Measurements from ENCODE around the gene NEDD4L. TPM values are rescaled to one million over a fixed set of nuclear protein-coding genes. Genes with fewer than 3 reads are reported as not detected.

NEDD4L gene
- total RNA-seq, 4 donors from 2014 or later, result 22.7 to 39.9 (median 34.7) TPM

DNA sequence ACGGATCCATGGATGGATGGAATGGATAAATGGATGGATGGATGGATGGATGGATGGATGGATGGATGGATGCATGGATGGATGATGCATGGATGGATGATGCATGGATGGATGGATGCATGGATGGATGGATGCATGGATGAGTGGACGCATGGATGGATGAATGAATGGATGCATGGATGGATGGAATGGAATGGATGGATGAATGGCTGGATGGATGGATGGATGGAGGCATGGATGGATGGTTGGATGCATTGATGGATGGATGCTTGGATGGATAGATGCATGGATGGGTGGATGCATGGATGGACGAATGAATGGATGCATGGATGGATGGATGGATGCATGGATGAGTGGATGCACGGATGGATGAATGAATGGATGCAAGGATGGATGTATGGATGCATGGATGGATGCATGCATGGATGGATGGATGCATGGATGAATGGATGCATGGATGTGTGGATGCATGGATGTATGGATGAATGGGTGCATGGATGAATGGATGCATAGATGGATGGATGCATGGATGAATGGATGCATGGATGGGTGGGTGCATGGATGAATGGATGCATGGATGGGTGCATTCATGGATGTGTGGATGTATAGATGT is 375.7 kb downstream of the NEDD4L start:
- peaks cover 6 to 23% (median 19%) of the 10 kb centered on the region in 4 donors for H3K4me1 ChIP-seq
- WGBS, result 67% methylated on average over 4 of the region's 4 CpGs
- H3K27ac ChIP-seq (replicated peaks in 1 of 4), result no peak overlapping the region
- DNase-seq (ENCODE audit: extremely low spot score), result no peak
- no peaks in the 10 kb centered on the region for H3K9me3 ChIP-seq
- no peak for TF ChIP-seq EP300 (IDR thresholded peaks at IDR 0.05)
- no peak for TF ChIP-seq POLR2A (IDR thresholded peaks at IDR 0.05; ENCODE audit: low read depth)
- no peak for TF ChIP-seq POLR2AphosphoS5 (IDR thresholded peaks at IDR 0.05)
- no peak for TF ChIP-seq CTCF (IDR thresholded peaks at IDR 0.05)
- H3K36me3 ChIP-seq, result no peaks in the 10 kb centered on the region
- no peaks in the 10 kb centered on the region for H3K27me3 ChIP-seq
- intact Hi-C loops (cut with DNase I), result no loop called here
- H3K4me3 ChIP-seq, result no peak overlapping the region

DNA sequence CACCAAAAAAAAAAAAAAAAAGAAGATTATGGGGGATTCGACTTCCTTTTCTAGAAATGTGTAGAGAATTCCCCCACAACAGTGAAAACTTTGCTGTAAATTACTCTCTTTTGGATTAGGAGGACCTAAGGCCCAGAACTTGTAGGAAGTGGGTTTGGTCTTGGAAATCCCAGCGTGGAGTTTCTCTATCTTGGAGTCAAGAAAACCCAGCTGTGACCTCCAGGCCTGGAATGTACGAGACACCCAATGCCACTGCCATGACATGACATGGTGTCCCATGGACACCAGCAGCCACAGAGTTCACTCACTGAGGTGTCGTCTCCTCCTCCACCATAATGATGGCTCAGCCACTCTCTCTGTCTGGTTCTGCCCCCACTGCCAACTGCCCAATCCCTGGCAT is 382.6 kb downstream of the NEDD4L start:
- no peak for TF ChIP-seq EP300 (IDR thresholded peaks at IDR 0.05)
- TF ChIP-seq POLR2A (IDR thresholded peaks at IDR 0.05; ENCODE audit: low read depth), result no peak
- TF ChIP-seq POLR2AphosphoS5 (IDR thresholded peaks at IDR 0.05), result no peak
- TF ChIP-seq CTCF (IDR thresholded peaks at IDR 0.05), result no peak
- 91% methylated on average over 4 of the region's 4 CpGs for WGBS
- no peaks in the 10 kb centered on the region for H3K4me1 ChIP-seq
- no peaks in the 10 kb centered on the region for H3K36me3 ChIP-seq
- no peaks in the 10 kb centered on the region for H3K27me3 ChIP-seq
- H3K9me3 ChIP-seq, result no peaks in the 10 kb centered on the region
- intact Hi-C loops (cut with DNase I), result no loop called here
- no peak overlapping the region for H3K27ac ChIP-seq (replicated peaks in 1 of 4)
- no peak overlapping the region for H3K4me3 ChIP-seq
- DNase-seq (ENCODE audit: extremely low spot score), result no peak

DNA sequence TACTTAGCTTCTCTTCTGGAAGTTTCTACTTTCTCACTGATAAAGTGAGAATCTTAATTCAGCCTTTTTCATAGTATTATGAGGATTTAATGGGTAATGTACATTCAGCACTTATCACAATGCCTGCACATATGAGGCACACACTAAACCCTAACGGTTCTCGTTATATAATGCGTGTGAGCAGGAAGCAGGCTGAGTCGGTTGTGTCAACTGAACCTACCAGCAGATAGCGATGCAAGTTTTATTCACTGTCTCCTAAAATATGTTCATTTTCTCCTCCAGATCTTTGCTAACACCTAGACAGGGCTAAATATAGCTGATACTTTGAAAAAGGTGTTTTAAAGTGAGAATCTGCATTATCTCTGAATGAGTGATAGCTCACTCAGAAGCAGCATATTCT is 383.3 kb downstream of the NEDD4L start:
- 67% methylated on average over 5 of the region's 5 CpGs for WGBS
- intact Hi-C loops (cut with DNase I), result no loop called here
- Histone ChIP-seq H3K27me3 (no peaks in the 10 kb centered on the region), H3K4me1 (no peaks in the 10 kb centered on the region), H3K9me3 (no peaks in the 10 kb centered on the region), H3K4me3 (no peak overlapping the region), H3K36me3 (no peaks in the 10 kb centered on the region), H3K27ac (replicated peaks in 1 of 4) (no peak overlapping the region)
- DNase-seq (ENCODE audit: extremely low spot score), result no peak
- no peak for TF ChIP-seq POLR2AphosphoS5 (IDR thresholded peaks at IDR 0.05)
- TF ChIP-seq EP300 (IDR thresholded peaks at IDR 0.05), result no peak

- Histone ChIP-seq H3K27ac (replicated peaks in 1 of 4) (no peak overlapping the region), H3K4me3 (no peak overlapping the region), H3K9me3 (no peaks in the 10 kb centered on the region), H3K27me3 (no peaks in the 10 kb centered on the region), H3K4me1 (no peaks in the 10 kb centered on the region), H3K36me3 (no peaks in the 10 kb centered on the region)
- intact Hi-C loops (cut with DNase I), result no loop called here
- WGBS, result 65% methylated on average over 6 of the region's 6 CpGs
- DNase-seq (ENCODE audit: extremely low spot score), result no peak
- no peak for TF ChIP-seq POLR2AphosphoS5 (IDR thresholded peaks at IDR 0.05)
- TF ChIP-seq CTCF (IDR thresholded peaks at IDR 0.05), result no peak
- TF ChIP-seq EP300 (IDR thresholded peaks at IDR 0.05), result no peak
- no peak for TF ChIP-seq POLR2A (IDR thresholded peaks at IDR 0.05; ENCODE audit: low read depth)
These were observed 385.4 kb downstream of the NEDD4L start for GRCh38 chr18:58429442-58429841.

DNA sequence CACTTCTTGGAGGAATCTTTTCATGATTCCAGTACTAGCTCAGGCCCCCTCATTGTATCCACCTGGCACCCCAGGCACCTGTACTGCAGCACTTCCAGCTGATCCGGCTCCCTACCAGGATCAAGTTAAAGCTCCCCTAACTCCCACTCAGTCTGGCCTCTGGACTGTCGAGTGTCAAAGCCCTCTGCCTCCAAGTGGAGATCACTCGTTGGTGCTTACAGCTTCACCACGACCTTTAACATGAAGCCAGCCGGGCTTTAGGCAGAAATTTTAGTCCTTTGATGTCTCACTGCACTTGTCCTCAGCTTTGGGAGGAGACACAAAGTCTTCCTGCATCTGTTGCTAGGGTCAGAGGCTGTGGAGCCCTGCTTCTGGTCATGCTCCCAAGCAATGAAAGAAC is 387.2 kb downstream of the NEDD4L start:
- no peaks in the 10 kb centered on the region for H3K27me3 ChIP-seq
- H3K36me3 ChIP-seq, result no peaks in the 10 kb centered on the region
- intact Hi-C loops (cut with DNase I), result no loop called here
- WGBS, result 62% methylated on average over 4 of the region's 5 CpGs
- H3K4me1 ChIP-seq, result no peaks in the 10 kb centered on the region
- H3K4me3 ChIP-seq, result no peak overlapping the region
- H3K9me3 ChIP-seq, result no peaks in the 10 kb centered on the region
- no peak overlapping the region for H3K27ac ChIP-seq (replicated peaks in 1 of 4)
- DNase-seq (ENCODE audit: extremely low spot score), result no peak
- no peak for TF ChIP-seq CTCF (IDR thresholded peaks at IDR 0.05)
- no peak for TF ChIP-seq POLR2AphosphoS5 (IDR thresholded peaks at IDR 0.05)
- TF ChIP-seq EP300 (IDR thresholded peaks at IDR 0.05), result no peak
- TF ChIP-seq POLR2A (IDR thresholded peaks at IDR 0.05; ENCODE audit: low read depth), result no peak

All from esophagus muscularis mucosa (tissue), 4 donors.